ENCODE data around the gene HOXC13.

Gene HOXC13

DNA sequence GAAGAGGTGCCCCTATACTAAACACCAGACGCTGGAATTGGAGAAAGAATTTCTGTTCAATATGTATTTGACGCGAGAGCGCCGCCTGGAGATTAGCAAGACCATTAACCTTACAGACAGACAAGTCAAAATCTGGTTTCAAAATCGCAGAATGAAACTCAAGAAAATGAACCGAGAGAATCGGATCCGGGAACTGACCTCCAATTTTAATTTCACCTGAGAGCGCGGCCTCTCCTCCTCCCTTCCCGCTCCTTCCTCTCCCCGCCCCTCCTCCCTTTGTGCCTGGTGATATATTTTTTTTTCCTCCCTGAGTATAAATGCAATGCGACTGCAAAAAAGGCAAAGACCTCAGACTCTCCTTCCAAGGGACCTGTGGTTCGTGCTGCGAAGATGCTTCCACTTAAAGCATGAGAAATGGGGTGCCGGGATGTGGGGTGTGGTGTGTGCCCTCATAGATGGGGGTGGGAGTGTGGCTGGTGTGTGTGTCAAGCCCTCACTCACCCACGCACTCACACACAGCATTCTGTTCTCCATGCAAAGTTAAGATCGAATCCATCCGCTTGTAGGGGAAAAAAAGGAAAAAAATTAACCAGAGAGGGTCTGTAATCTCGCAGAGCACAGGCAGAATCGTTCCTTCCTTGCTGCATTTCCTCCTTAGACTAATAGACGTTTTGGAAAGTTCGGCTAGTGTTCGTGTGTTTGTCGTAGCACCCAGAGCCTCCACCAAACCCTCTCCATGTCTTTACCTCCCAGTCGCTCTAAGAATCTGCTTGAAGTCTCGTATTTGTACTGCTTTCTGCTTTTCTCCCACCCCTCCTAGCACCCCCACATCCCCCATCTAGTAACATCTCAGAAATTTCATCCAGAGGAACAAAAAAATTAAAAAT lies 50.8 kb downstream of the HOXC13 start:
- Histone ChIP-seq H3K36me3 (ENCODE audit: control insufficient read depth, insufficient read depth, low read length, severe bottlenecking) (no peaks in the 10 kb centered on the region), H3K4me3 (ENCODE audit: low read length) (peak overlapping the region; percentile 92), H3K27me3 (replicated peaks; ENCODE audit: control insufficient read depth, insufficient read depth, low read length) (no peaks in the 10 kb centered on the region), H3K9me3 (ENCODE audit: control insufficient read depth, low read length) (no peaks in the 10 kb centered on the region), H3K4me1 (ENCODE audit: control insufficient read depth, insufficient read depth, low read length) (peaks cover 64% of the 10 kb centered on the region), H3K9ac (ENCODE audit: low read length) (peak overlapping the region; percentile 96)
- peak; percentile 72 for DNase-seq (ENCODE audit: low read depth)

DNA sequence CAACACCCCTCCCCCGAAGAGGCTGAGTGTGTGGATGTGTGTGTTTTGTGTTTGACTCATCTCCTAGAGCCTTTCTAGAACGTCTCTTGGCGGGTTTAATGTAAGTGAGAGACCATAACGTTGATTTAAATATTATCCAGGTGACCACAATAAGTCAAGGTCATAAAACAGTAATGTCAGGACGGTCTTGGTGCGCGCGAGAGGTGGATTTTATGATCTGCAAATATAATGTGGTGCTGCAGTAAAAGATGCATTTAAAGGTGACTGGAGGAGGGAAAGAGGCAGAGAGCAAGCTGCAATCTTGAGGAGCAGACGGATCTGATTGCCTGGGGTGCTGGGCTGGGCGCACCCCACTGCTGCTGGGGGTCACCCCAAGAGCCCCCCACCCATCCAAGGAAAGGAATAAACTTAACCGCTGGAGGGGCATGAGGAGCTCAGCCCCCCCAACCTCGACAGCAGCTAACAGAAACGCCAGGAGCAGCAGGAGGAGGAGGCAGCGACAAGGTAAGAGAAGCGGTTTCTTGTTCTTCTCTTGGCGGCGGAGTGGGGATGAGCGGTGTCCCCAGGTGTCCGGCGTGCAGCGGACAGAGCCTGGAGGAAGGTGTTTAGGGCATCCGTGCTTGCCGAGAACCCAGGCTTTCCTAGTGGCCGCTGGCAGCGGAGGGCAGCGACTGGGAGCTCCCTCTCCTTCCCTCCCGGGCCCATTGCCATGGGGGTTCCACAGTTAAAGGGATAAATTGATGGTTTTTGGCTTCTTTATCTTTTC lies 51.9 kb downstream of the HOXC13 start:
- no peak for DNase-seq (ENCODE audit: low read depth)
- peak overlapping the region; percentile 96 for H3K9ac ChIP-seq (ENCODE audit: low read length)
- no peaks in the 10 kb centered on the region for H3K27me3 ChIP-seq (replicated peaks; ENCODE audit: control insufficient read depth, insufficient read depth, low read length)
- H3K36me3 ChIP-seq (ENCODE audit: control insufficient read depth, insufficient read depth, low read length, severe bottlenecking), result no peaks in the 10 kb centered on the region
- no peaks in the 10 kb centered on the region for H3K9me3 ChIP-seq (ENCODE audit: control insufficient read depth, low read length)
- peaks cover 64% of the 10 kb centered on the region for H3K4me1 ChIP-seq (ENCODE audit: control insufficient read depth, insufficient read depth, low read length)
- H3K4me3 ChIP-seq (ENCODE audit: low read length), result peak overlapping the region; percentile 92

DNA sequence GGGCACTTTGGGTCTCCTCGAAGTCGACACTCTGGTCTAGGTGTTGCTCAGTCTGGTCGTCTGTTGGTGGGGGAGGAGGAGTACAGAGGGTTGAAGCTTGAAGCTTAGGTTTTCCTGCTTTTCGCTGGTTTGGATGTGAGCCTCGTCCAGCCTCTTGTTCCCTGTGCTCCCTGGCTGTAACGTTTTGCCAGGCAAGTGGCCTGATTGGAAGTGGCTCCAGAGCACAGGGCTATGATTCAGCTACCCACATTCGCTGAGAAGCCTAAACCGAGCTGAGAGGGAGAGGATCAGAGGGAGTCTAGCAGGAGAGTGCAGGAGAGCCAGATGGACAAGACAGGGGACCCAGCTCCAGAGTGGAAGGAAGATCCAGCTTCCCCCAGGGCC lies 52.4 kb downstream of the HOXC13 start:
- Histone ChIP-seq H3K9me3 (ENCODE audit: control insufficient read depth, low read length) (no peaks in the 10 kb centered on the region), H3K4me1 (ENCODE audit: control insufficient read depth, insufficient read depth, low read length) (peaks cover 64% of the 10 kb centered on the region), H3K9ac (ENCODE audit: low read length) (peak overlapping the region; percentile 96), H3K36me3 (ENCODE audit: control insufficient read depth, insufficient read depth, low read length, severe bottlenecking) (no peaks in the 10 kb centered on the region), H3K27me3 (replicated peaks; ENCODE audit: control insufficient read depth, insufficient read depth, low read length) (no peaks in the 10 kb centered on the region), H3K4me3 (ENCODE audit: low read length) (peak overlapping the region; percentile 92)
- no peak for DNase-seq (ENCODE audit: low read depth)

DNA sequence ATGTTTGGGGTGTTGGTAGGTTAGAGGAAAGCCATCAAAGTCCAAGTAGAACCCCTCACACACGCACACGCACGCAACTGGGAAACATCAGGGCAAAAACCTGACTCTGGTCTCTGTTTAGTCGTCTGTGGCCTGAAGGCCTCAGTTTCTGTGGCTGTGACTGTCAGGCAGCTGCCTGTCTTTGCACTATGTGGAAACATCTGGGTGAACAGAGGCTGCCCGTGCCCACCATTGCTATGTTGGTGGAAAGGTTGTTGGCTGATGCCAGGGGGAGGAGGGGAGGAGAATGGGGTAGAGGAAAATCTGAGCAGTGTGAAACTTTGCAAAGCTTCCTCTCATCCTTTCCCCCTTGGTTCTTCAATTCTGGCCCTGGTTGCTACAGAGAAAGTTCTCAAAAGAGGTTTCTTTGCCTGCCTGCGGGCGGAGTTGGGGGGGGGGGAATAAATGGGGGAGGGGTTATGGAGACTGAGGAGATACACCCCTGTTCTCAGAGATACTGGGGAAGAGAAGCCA lies 53.8 kb downstream of the HOXC13 start:
- Histone ChIP-seq H3K36me3 (ENCODE audit: control insufficient read depth, insufficient read depth, low read length, severe bottlenecking) (no peaks in the 10 kb centered on the region), H3K27me3 (replicated peaks; ENCODE audit: control insufficient read depth, insufficient read depth, low read length) (no peaks in the 10 kb centered on the region), H3K4me3 (ENCODE audit: low read length) (peak overlapping the region; percentile 92), H3K9me3 (ENCODE audit: control insufficient read depth, low read length) (no peaks in the 10 kb centered on the region), H3K9ac (ENCODE audit: low read length) (peak overlapping the region; percentile 96), H3K4me1 (ENCODE audit: control insufficient read depth, insufficient read depth, low read length) (peaks cover 71% of the 10 kb centered on the region)
- no peak for DNase-seq (ENCODE audit: low read depth)

DNA sequence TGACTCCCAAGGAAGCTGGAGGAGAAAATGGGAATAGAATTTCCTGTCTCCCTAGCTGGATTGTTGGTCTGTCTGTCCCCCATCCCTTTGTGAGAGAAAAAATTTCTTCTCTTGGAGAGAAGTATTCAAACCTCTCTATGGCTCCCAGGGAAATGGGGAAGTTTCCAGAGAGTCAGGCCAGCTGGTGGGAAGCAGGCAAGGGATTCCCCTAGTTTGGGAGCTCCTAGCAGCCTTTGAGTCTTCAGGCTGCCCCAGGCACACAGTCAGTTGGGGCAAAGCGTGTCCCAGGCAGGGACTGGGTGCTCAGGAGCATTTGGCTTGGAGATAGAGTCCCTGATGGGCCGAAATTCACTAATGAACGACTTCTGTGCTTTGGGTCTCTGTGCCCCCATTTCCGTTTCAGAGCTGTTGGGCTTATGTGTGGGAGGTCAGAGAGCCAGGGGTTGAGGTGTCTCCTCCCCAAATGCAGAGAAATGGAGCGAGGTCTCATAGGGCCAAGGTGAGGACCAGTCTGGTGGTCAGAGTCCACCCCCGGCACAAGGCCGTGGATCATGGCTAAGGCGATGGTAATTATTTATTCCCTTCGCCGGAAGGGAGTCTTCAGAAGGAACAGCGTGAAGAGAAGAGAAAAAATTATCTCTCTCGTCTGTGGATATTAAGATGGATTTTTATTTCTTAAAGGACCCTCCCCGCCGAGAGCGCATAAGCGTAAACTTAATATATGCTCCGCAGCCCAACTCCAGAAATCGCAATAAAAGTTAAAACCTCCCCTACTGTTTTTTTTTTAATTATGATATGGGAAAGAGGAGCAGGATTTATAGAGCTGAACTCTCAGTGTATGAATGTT lies 54.8 kb downstream of the HOXC13 start:
- Histone ChIP-seq H3K4me1 (ENCODE audit: control insufficient read depth, insufficient read depth, low read length) (peaks cover 71% of the 10 kb centered on the region), H3K9me3 (ENCODE audit: control insufficient read depth, low read length) (no peaks in the 10 kb centered on the region), H3K9ac (ENCODE audit: low read length) (peak overlapping the region; percentile 96), H3K27me3 (replicated peaks; ENCODE audit: control insufficient read depth, insufficient read depth, low read length) (no peaks in the 10 kb centered on the region), H3K4me3 (ENCODE audit: low read length) (peak overlapping the region; percentile 94), H3K36me3 (ENCODE audit: control insufficient read depth, insufficient read depth, low read length, severe bottlenecking) (no peaks in the 10 kb centered on the region)
- DNase-seq (ENCODE audit: low read depth), result no peak

DNA sequence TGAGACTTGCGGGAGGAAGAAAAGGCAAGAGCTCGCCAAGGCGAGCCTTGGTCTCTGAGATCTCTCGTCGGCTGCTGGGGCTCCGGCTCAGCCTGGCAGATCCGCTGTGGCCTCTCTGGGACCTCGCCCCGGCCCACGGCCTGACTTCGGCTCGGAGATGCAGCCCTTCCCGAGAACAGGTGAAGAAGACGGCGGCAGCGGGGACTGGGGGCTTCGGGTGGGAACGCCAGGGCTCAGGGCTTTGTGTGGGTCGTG lies 55.3 kb downstream of the HOXC13 start:
- DNase-seq (ENCODE audit: low read depth), result no peak
- H3K9ac ChIP-seq (ENCODE audit: low read length), result peak overlapping the region; percentile 96
- peak overlapping the region; percentile 94 for H3K4me3 ChIP-seq (ENCODE audit: low read length)
- peaks cover 71% of the 10 kb centered on the region for H3K4me1 ChIP-seq (ENCODE audit: control insufficient read depth, insufficient read depth, low read length)
- no peaks in the 10 kb centered on the region for H3K27me3 ChIP-seq (replicated peaks; ENCODE audit: control insufficient read depth, insufficient read depth, low read length)
- no peaks in the 10 kb centered on the region for H3K36me3 ChIP-seq (ENCODE audit: control insufficient read depth, insufficient read depth, low read length, severe bottlenecking)
- H3K9me3 ChIP-seq (ENCODE audit: control insufficient read depth, low read length), result no peaks in the 10 kb centered on the region

DNA sequence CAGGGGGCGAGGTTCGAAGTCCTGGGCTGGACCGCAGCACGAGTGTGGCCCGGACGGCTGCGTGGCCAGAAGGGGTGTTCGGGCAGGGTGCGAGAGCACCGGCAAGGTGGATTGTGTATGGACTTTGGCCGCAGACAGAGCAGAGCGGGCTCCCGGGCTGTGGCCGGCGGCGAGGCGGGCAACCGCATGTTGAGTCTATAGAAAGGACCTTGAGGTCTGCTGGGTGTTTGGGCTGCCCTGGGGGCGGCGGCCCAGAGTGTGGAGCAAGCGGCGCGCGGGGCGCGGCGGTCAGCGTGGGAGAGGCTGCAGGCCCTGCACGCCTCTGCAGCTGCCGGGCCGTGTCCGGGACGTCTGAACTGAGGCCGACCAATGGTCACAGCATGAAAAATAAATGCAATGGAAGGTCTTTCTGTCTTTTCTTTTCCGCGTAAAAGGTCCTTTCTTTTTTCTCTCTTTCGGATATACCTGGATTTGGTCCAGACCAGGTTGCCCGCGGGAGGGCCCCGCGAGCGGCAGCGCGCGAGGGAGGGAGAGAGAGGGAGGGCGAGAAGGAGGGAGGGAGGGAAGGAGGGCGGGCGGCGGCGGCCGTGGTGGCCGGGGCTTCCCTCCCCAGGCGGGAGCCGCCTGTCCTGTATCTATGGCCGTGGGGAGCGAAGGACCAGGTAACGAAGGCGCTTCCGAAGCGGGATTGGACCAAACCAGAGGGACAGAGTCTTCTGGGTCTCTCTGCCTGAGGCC lies 55.8 kb downstream of the HOXC13 start:
- no peak for DNase-seq (ENCODE audit: low read depth)
- Histone ChIP-seq H3K27me3 (replicated peaks; ENCODE audit: control insufficient read depth, insufficient read depth, low read length) (no peaks in the 10 kb centered on the region), H3K36me3 (ENCODE audit: control insufficient read depth, insufficient read depth, low read length, severe bottlenecking) (no peaks in the 10 kb centered on the region), H3K9ac (ENCODE audit: low read length) (peak overlapping the region; percentile 96), H3K9me3 (ENCODE audit: control insufficient read depth, low read length) (no peaks in the 10 kb centered on the region), H3K4me3 (ENCODE audit: low read length) (peak overlapping the region; percentile 94), H3K4me1 (ENCODE audit: control insufficient read depth, insufficient read depth, low read length) (peaks cover 70% of the 10 kb centered on the region)

DNA sequence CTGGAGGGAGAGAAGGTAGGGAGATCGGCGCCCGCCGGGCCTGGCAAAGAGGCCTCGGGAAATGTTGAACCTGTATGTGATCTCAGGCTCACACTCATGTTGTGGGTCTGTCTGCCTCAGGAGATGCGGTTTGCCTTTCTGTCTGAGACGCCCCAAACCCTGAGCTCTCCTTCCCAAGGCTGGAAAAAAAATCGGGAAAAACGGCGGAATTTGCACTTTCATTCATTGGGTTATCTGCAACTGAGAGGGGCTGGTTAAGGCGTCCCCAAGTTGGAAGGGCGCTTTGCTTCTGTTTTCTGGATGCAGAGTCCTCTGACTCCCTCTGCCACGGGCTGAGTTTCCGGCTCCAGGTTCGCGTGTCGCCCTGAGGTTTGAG lies 56.4 kb downstream of the HOXC13 start:
- Histone ChIP-seq H3K36me3 (ENCODE audit: control insufficient read depth, insufficient read depth, low read length, severe bottlenecking) (no peaks in the 10 kb centered on the region), H3K9me3 (ENCODE audit: control insufficient read depth, low read length) (no peaks in the 10 kb centered on the region), H3K27me3 (replicated peaks; ENCODE audit: control insufficient read depth, insufficient read depth, low read length) (no peaks in the 10 kb centered on the region), H3K9ac (ENCODE audit: low read length) (peak overlapping the region; percentile 96), H3K4me1 (ENCODE audit: control insufficient read depth, insufficient read depth, low read length) (peaks cover 66% of the 10 kb centered on the region), H3K4me3 (ENCODE audit: low read length) (peak overlapping the region; percentile 94)
- DNase-seq (ENCODE audit: low read depth), result no peak

DNA sequence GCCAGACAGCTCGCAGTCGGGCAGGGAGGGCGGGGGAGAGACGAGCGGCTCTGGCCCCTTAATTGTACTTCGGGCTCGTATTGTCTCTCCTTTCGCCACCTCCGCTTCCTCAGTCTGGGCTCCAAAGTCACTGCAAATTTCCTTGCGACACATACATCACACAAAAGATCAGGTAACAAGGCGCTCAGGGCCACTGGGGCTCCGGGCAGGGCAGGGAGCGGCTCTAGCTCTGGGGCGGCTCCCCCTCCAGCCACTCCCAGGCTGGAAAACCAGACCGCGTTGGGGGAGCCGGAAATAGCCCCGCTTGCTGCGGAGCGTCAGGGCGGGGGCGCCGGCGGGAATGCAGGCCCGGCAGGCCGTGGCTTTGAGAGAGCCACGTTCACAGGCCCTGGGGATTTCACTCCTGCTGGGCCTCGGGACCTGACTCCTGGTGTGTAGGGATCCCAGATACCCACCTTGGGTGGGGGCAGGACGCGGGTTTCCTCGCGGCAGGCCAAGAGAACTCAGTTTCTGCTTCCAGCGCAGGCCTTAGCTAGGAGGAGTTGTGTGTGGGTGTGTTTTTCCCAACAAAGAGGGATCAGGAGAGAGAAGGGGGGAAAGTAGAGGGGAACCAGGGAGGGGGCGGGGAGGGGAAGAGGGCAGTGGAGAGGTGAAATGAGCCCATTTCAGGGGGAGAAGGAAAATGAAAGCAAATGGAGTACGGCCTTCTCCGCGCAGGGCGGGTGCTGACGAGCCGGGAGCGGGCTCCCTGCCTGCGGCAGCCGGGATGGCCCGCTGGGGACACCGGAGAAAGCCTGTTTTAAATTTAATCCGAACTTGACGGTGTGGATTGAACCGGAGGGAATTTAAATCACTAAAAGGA lies 57.0 kb downstream of the HOXC13 start:
- H3K4me3 ChIP-seq (ENCODE audit: low read length), result peak overlapping the region; percentile 94
- no peaks in the 10 kb centered on the region for H3K27me3 ChIP-seq (replicated peaks; ENCODE audit: control insufficient read depth, insufficient read depth, low read length)
- H3K9me3 ChIP-seq (ENCODE audit: control insufficient read depth, low read length), result no peaks in the 10 kb centered on the region
- H3K4me1 ChIP-seq (ENCODE audit: control insufficient read depth, insufficient read depth, low read length), result peaks cover 60% of the 10 kb centered on the region
- H3K36me3 ChIP-seq (ENCODE audit: control insufficient read depth, insufficient read depth, low read length, severe bottlenecking), result no peaks in the 10 kb centered on the region
- peak overlapping the region; percentile 96 for H3K9ac ChIP-seq (ENCODE audit: low read length)
- DNase-seq (ENCODE audit: low read depth), result no peak
